ENCODE measurements around the gene STARD7. TPM values are rescaled to one million over a fixed set of nuclear protein-coding genes. Genes with fewer than 3 reads are reported as not detected.

STARD7 gene
- total and polyA plus RNA-seq, 2 donors (not counting 3 experiments of a cell fraction or from before 2014, with no cell fraction given): 61.2 to 132 TPM

DNA sequence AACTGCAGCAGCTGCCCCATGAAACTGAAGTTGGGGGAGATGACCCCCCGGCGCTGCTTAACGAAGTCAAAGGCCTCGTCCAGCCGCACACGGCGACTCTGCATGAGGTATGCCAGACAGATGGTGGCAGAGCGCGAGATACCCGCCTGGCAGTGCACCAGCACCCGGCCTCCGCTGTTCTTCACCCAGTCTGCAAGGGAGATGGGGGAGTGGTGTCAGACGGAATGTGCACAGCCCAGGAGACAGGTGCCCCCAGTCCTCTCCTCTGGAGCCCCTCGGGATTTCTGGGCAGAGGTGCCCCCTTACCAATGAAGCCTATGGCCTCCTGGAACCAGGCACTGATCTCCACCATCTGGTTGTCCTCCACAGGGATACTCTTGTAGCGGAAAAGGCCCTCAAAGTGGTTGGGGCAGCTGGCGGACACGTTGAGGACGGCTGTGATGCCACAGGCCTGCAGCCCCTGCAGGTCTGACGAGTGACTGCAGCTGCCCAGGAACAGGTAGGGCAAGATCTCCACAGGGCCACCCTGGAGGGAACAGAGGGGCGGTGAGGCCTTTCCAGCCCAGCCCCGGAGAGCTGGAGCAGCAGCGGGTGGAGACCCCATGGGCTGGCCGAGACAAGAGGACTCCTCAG, 64.7 kb downstream of the STARD7 start:
- dilution Hi-C loops (cut with MboI; ENCODE audit: extremely low pct_ligation_motif_present, low sequenced_read_pairs) (no loop called here), intact Hi-C loops (cut with micrococcal nuclease) (no loop called here)
- no peak overlapping the region for H2AFZ ChIP-seq (ENCODE audit: low read depth, low read length)
- H3K9me1 ChIP-seq (replicated peaks; ENCODE audit: control insufficient read depth, extremely low read depth, insufficient read depth, low read length): no peaks in the 10 kb centered on the region
- H3K4me2 ChIP-seq (ENCODE audit: insufficient read depth, low read length): no peak overlapping the region
- H3K36me3 ChIP-seq (ENCODE audit: control insufficient read depth in 2 of 2, extremely low read depth in 1 of 2, insufficient read depth in 2 of 2, low read length in 2 of 2): no peaks in the 10 kb centered on the region
- ChIA-PET POLR2A (no interaction called here), CTCF (no interaction called here)
- BruUV-seq (replicated peaks): no TSS peak
- DNase-seq (ENCODE audit: low read depth, low spot score): no peak
- no peaks in the 10 kb centered on the region for H4K20me1 ChIP-seq (replicated peaks; ENCODE audit: control insufficient read depth, extremely low read depth, insufficient read depth, low read length)
- H3K4me1 ChIP-seq (ENCODE audit: control insufficient read depth, extremely low read depth, insufficient read depth, low read length): no peaks in the 10 kb centered on the region
- H3K9ac ChIP-seq (replicated peaks; ENCODE audit: extremely low read depth, insufficient read depth, low read length): no peak overlapping the region
- no peak overlapping the region for H3K4me3 ChIP-seq (replicated peaks in 1 of 3; ENCODE audit: insufficient read depth in 1 of 3, low read depth in 1 of 3, low read length in 3 of 3)
- no peak for FAIRE-seq
- no peaks in the 10 kb centered on the region for H3K27me3 ChIP-seq (ENCODE audit: control insufficient read depth in 2 of 2, insufficient read depth in 2 of 2, low read length in 2 of 2)
- TF ChIP-seq MAX (IDR thresholded peaks at IDR 0.05; ENCODE audit: insufficient read depth, insufficient read length): no peak
- H3K79me2 ChIP-seq (ENCODE audit: control insufficient read depth, insufficient read depth, low read length): no peaks in the 10 kb centered on the region
- H3K9me3 ChIP-seq (replicated peaks; ENCODE audit: control insufficient read depth, insufficient read depth, low read length): no peaks in the 10 kb centered on the region
- H3K27ac ChIP-seq (ENCODE audit: insufficient read depth, low read depth, low read length): no peak overlapping the region

DNA sequence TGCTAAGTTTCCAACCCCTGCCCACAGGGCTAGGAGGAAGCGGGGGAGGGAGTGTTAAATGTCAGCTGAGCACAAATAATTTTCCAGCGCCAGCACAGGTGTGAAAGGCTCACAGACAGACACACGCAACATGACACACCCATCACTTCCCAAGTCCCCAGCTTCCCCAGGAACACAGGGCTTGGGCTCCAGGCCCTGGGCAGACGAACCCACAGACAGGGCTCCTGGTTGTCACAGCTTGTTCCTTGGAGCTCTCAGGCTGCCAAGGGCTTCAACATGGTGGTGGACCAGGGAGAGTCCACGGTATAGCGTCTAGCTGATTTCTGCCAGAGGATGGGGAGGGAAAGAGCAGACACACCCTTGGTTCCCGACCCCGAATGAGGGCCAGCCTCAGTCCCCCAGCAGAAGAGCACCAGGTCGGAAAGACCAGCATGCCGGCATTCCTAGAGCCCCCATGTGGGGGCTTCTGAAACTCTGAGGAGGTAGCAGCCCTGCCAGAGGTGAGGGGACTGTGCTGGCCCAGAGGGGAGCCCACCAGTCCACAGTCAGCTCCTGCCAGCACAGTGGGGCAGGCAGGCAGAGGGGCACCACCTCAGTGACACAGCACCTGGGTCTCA, 65.3 kb downstream of the STARD7 start:
- Histone ChIP-seq H3K27me3 (ENCODE audit: control insufficient read depth in 2 of 2, insufficient read depth in 2 of 2, low read length in 2 of 2) (no peaks in the 10 kb centered on the region), H3K4me2 (ENCODE audit: insufficient read depth, low read length) (no peak overlapping the region), H3K4me3 (replicated peaks in 1 of 3; ENCODE audit: insufficient read depth in 1 of 3, low read depth in 1 of 3, low read length in 3 of 3) (no peak overlapping the region), H3K36me3 (ENCODE audit: control insufficient read depth in 2 of 2, extremely low read depth in 1 of 2, insufficient read depth in 2 of 2, low read length in 2 of 2) (no peaks in the 10 kb centered on the region), H3K9me1 (replicated peaks; ENCODE audit: control insufficient read depth, extremely low read depth, insufficient read depth, low read length) (no peaks in the 10 kb centered on the region), H3K4me1 (ENCODE audit: control insufficient read depth, extremely low read depth, insufficient read depth, low read length) (no peaks in the 10 kb centered on the region), H3K9me3 (replicated peaks; ENCODE audit: control insufficient read depth, insufficient read depth, low read length) (no peaks in the 10 kb centered on the region), H2AFZ (ENCODE audit: low read depth, low read length) (no peak overlapping the region), H4K20me1 (replicated peaks; ENCODE audit: control insufficient read depth, extremely low read depth, insufficient read depth, low read length) (no peaks in the 10 kb centered on the region), H3K79me2 (ENCODE audit: control insufficient read depth, insufficient read depth, low read length) (no peaks in the 10 kb centered on the region), H3K27ac (ENCODE audit: insufficient read depth, low read depth, low read length) (no peak overlapping the region), H3K9ac (replicated peaks; ENCODE audit: extremely low read depth, insufficient read depth, low read length) (no peak overlapping the region)
- FAIRE-seq (no peak), DNase-seq (ENCODE audit: low read depth, low spot score) (no peak)
- POLR2A ChIA-PET: no interaction called here
- intact Hi-C loops (cut with micrococcal nuclease) (no loop called here), dilution Hi-C loops (cut with MboI; ENCODE audit: extremely low pct_ligation_motif_present, low sequenced_read_pairs) (no loop called here)
- CTCF ChIA-PET: no interaction called here
- TF ChIP-seq POLR2AphosphoS5 (IDR thresholded peaks at IDR 0.05; ENCODE audit: insufficient read depth, low read depth, low read length) (no peak), MAX (IDR thresholded peaks at IDR 0.05; ENCODE audit: insufficient read depth, insufficient read length) (no peak), POLR2A (IDR thresholded peaks at IDR 0.05; ENCODE audit: low read depth, low read length) (no peak), CTCF (IDR thresholded peaks at IDR 0.05; ENCODE audit: extremely low read depth in 1 of 2, insufficient read depth in 1 of 2, low read depth in 1 of 2, low read length in 2 of 2) (no peak), EZH2 (IDR thresholded peaks at IDR 0.05; ENCODE audit: borderline replicate concordance, low read depth, low read length, severe bottlenecking) (no peak), FOS (IDR thresholded peaks at IDR 0.05; ENCODE audit: borderline replicate concordance, insufficient read depth, low read length) (no peak), GATA2 (IDR thresholded peaks at IDR 0.05; ENCODE audit: insufficient read depth, insufficient read length, low read depth, low read length) (no peak), MYC (IDR thresholded peaks at IDR 0.05; ENCODE audit: low read depth, low read length) (no peak), JUN (IDR thresholded peaks at IDR 0.05; ENCODE audit: borderline replicate concordance, insufficient read depth, insufficient read length, low read depth) (no peak)
- no TSS peak for BruUV-seq (replicated peaks)
